Common myeloid progenitor, CD34-positive (primary cell): ENCODE measurements around the gene RAMP1.

Source experiments
- CTCF ChIA-PET: fragments of 350-600 bp; sonication (Branson Sonifier 250); formaldehyde crosslinking; loops from one replicate; lab custom pipeline; 2021; ENCODE audit warnings: antibody characterized with exemption; lab: Charles Lee
- POLR2A ChIA-PET: fragments of 350-600 bp; sonication (Branson Sonifier 250); formaldehyde crosslinking; loops from one replicate; lab custom pipeline; 2021; ENCODE audit warnings: antibody characterized with exemption; lab: Charles Lee
- DNase-seq, 3 donors: peaks; one replicate each; pipeline versions ENCODE4 v3.0.0 to v3.0.0-alpha.2; 2013
- H3K27ac ChIP-seq, 2 experiments: 1 replicate in 1 of 2; 2 replicates in 1 of 2; pipeline ENCODE4 v1.7.0; 2013; ENCODE audit warnings: inconsistent platforms in 2 of 2, low read length in 2 of 2, mild to moderate bottlenecking in 2 of 2, low read depth in 1 of 2, moderate library complexity in 1 of 2; ENCODE audit not compliant: severe bottlenecking in 2 of 2, insufficient read depth in 1 of 2, poor library complexity in 1 of 2
- H3K27me3 ChIP-seq, 5 experiments: replicated peaks in 2 of 5; 1 replicate in 3 of 5; 2 replicates in 2 of 5; pipeline versions ENCODE4 v1.6.1 to v1.7.0; 2013; ENCODE audit warnings: low read length in 4 of 5, mild to moderate bottlenecking in 2 of 5, moderate library complexity in 2 of 5, inconsistent platforms in 1 of 5; ENCODE audit not compliant: insufficient read depth in 5 of 5, control insufficient read depth in 4 of 5
- H3K36me3 ChIP-seq, 4 experiments: 1 replicate in 2 of 4; 2 replicates in 2 of 4; pipeline versions ENCODE4 v1.6.1 to v1.7.0; 2013; ENCODE audit warnings: low read length in 3 of 4, control low read depth in 1 of 4, mild to moderate bottlenecking in 1 of 4; ENCODE audit not compliant: control insufficient read depth in 4 of 4, insufficient read depth in 4 of 4
- H3K4me1 ChIP-seq, 4 experiments: 1 replicate in 3 of 4; 2 replicates in 1 of 4; pipeline versions ENCODE4 v1.6.1 to v1.7.1; 2013; ENCODE audit warnings: low read length in 3 of 4, mild to moderate bottlenecking in 3 of 4, control low read depth in 1 of 4, inconsistent platforms in 1 of 4, moderate library complexity in 1 of 4; ENCODE audit not compliant: control insufficient read depth in 4 of 4, insufficient read depth in 4 of 4; ENCODE audit errors: control extremely low read depth in 1 of 4
- H3K4me3 ChIP-seq, 7 experiments: 1 replicate in 4 of 7; 2 replicates in 3 of 7; pipeline versions ENCODE4 v1.5.1 to v1.7.0; 2013; ENCODE audit warnings: mild to moderate bottlenecking in 7 of 7, low read length in 6 of 7, moderate library complexity in 6 of 7, inconsistent platforms in 2 of 7, low read depth in 2 of 7, control low read depth in 1 of 7; ENCODE audit not compliant: insufficient read depth in 4 of 7, control insufficient read depth in 1 of 7; ENCODE audit errors: extremely low read depth in 1 of 7
- H3K9me3 ChIP-seq, 5 experiments: 1 replicate in 4 of 5; 2 replicates in 1 of 5; pipeline versions ENCODE4 v1.6.1 to v1.7.1; 2013; ENCODE audit warnings: low read length in 4 of 5, mild to moderate bottlenecking in 2 of 5, inconsistent platforms in 1 of 5, low read depth in 1 of 5, moderate library complexity in 1 of 5; ENCODE audit not compliant: control insufficient read depth in 4 of 5, insufficient read depth in 2 of 5; ENCODE audit errors: control extremely low read depth in 1 of 5
- WGBS: methylation state at CpG from one replicate; pipeline ENCODE4 v1.1.5; 2013; ENCODE audit not compliant: insufficient coverage; 5-methylcytosine and 5-hydroxymethylcytosine counted together

The RAMP1 gene

GRCh38 chr2:237916296-237916695, 56.9 kb downstream of the RAMP1 start:
- Histone ChIP-seq H3K4me1 (peaks cover 4 to 22% (median 15%) of the 10 kb centered on the region in 4 experiments), H3K36me3 (no peaks in the 10 kb centered on the region), H3K4me3 (no peak overlapping the region), H3K27ac (no peak overlapping the region), H3K9me3 (no peaks in the 10 kb centered on the region), H3K27me3 (no peaks in the 10 kb centered on the region)
- no peak for DNase-seq
- ChIA-PET CTCF (interaction anchor here (0.6 to 2.1 kb wide), 6 partner anchors 11 to 93 kb away, joined by 3 to 10 read pairs (median 3); no protein-coding TSS in a partner anchor), POLR2A (no interaction called here)
- WGBS = 99% methylated on average over 13 of the region's 13 CpGs

DNA sequence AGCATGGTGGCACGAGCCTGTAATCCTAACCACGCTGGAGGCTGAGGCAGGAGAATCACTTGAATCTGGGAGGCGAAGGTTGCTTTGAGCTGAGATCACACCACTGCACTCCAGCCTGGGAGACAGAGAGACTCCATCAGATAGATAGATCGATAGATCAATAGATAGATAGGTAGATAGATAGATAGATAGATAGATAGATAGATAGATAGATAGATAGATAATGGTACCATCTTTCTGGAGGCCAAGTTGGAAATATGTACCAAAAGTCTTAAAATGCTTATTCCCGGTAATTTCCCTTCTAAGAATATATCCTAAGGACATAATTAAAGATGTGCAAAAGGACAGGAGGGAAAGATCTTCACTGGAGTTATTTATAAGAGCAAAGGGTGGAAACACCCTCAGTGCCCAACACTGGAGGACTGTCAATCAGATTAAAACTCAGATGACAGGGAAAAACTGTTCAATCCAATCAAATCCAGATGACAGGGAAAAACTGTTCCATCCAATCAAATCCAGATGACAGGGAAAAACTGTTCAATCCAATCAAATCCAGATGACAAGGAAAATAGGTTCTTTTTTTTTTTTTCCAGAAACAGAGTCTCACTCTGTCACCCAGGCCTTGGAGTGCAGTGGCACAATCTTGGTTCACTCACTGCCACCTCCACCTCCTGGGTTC, 58.4 kb downstream of the RAMP1 start:
- H3K4me3 ChIP-seq = no peak overlapping the region
- no peak overlapping the region for H3K27ac ChIP-seq
- peaks cover 4 to 25% (median 17%) of the 10 kb centered on the region in 4 experiments for H3K4me1 ChIP-seq
- H3K27me3 ChIP-seq = no peaks in the 10 kb centered on the region
- H3K9me3 ChIP-seq = no peaks in the 10 kb centered on the region
- POLR2A ChIA-PET = no interaction called here
- CTCF ChIA-PET = interaction anchor here (2.1 kb wide), 1 partner anchor 15 kb away, joined by 10 read pairs; no protein-coding TSS in a partner anchor
- H3K36me3 ChIP-seq = no peaks in the 10 kb centered on the region
- no peak for DNase-seq
- WGBS = 100% methylated on average over 4 of the region's 5 CpGs

- Histone ChIP-seq H3K4me3 (no peak overlapping the region), H3K27me3 (no peaks in the 10 kb centered on the region), H3K27ac (no peak overlapping the region), H3K9me3 (no peaks in the 10 kb centered on the region), H3K4me1 (peaks cover 4 to 33% (median 23%) of the 10 kb centered on the region in 4 experiments), H3K36me3 (no peaks in the 10 kb centered on the region)
- DNase-seq = peak in 2 of 3 donors; percentile 47 to 60
- WGBS = 18% methylated on average over 4 of the region's 6 CpGs
- CTCF ChIA-PET = no interaction called here
- POLR2A ChIA-PET = no interaction called here
Measured at GRCh38 chr2:237919593-237919992, 60.2 kb downstream of the RAMP1 start.

GRCh38 chr2:237920673-237921072, 61.2 kb downstream of the RAMP1 start:
- H3K4me3 ChIP-seq = no peak overlapping the region
- ChIA-PET CTCF (no interaction called here), POLR2A (no interaction called here)
- no peaks in the 10 kb centered on the region for H3K36me3 ChIP-seq
- WGBS = 96% methylated on average over 14 of the region's 14 CpGs
- H3K9me3 ChIP-seq = no peaks in the 10 kb centered on the region
- DNase-seq = no peak
- no peak overlapping the region for H3K27ac ChIP-seq
- H3K27me3 ChIP-seq = no peaks in the 10 kb centered on the region
- H3K4me1 ChIP-seq = peaks cover 4 to 32% (median 23%) of the 10 kb centered on the region in 4 experiments

GRCh38 chr2:237921967-237922492, 62.6 kb downstream of the RAMP1 start:
- no peak overlapping the region for H3K4me3 ChIP-seq
- WGBS = 92% methylated on average over 8 of the region's 10 CpGs
- peaks cover 4 to 37% (median 30%) of the 10 kb centered on the region in 4 experiments for H3K4me1 ChIP-seq
- DNase-seq = no peak
- CTCF ChIA-PET = interaction anchor here (1.4 to 3.1 kb wide), 3 partner anchors 18 to 58 kb away, joined by 4 to 14 read pairs (median 5); no protein-coding TSS in a partner anchor
- no peaks in the 10 kb centered on the region for H3K27me3 ChIP-seq
- H3K36me3 ChIP-seq = no peaks in the 10 kb centered on the region
- POLR2A ChIA-PET = no interaction called here
- H3K27ac ChIP-seq = no peak overlapping the region
- no peaks in the 10 kb centered on the region for H3K9me3 ChIP-seq

DNA sequence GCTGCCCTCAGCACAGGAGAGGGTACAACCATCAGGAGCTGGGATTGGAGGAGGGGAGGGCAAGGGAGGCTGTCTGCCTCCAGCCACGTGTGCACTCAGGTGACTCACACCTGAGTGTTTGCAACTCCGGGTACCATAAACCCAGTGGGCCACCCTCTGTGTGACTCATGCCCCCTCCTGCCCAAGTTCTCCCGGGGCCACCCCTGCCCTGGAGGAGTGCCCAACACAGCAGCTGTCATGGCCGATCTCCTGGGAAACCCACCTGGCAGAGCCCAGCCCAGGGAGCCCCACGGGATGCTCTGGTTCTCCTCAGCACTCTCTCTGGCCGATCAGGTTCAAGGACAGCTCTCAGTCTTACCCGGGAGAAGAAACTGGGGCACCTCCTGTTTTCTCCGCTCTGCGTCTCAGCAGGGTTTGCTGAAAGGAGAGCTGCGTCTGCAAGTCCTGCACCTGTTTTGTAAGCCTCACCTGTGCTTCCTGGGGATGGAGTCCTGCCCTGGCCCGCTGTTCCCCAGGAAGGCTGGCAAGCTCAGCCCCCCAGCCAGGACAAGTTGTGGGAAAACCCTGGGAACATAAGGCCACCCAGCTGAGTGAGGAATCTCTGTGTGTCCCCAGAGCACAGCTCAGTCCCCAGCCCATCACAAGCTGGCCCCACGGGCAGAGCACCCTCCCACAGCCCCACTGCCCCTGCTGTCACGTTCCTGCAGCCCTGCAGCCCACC, 63.4 kb downstream of the RAMP1 start:
- Histone ChIP-seq H3K36me3 (no peaks in the 10 kb centered on the region), H3K27me3 (no peaks in the 10 kb centered on the region), H3K27ac (no peak overlapping the region), H3K4me3 (peak overlapping the region in 5 of 7 experiments; percentile 35 to 79 (median 60)), H3K9me3 (no peaks in the 10 kb centered on the region), H3K4me1 (peaks cover 4 to 37% (median 30%) of the 10 kb centered on the region in 4 experiments)
- WGBS = 57% methylated on average over 11 of the region's 13 CpGs
- POLR2A ChIA-PET = interaction anchor here (1.3 kb wide), 1 partner anchor 47 kb away, joined by 3 read pairs; no protein-coding TSS in a partner anchor
- no peak for DNase-seq
- CTCF ChIA-PET = interaction anchor here (0.7 to 3.4 kb wide), 15 partner anchors 10 to 118 kb away, joined by 3 to 21 read pairs (median 4); no protein-coding TSS in a partner anchor
